OCI-LY7 (cell line): ENCODE measurements around the gene AJUBA. TPM values are rescaled to one million over a fixed set of nuclear protein-coding genes. Genes with fewer than 3 reads are reported as not detected.
A peak's percentile ranks its signal among the peaks of the same experiment; 100 is the strongest.

Source experiments
- BruUV-seq: library from RNA; stranded (reverse); fragments of 400-500 nt; replicated peaks from 2 replicates; lab custom pipeline; 2021; lab: Mats Ljungman, UMichigan
- CTCF ChIA-PET: fragments of 300-600 bp; sonication (Branson Sonifier 250); formaldehyde crosslinking; loops from one replicate; lab custom pipeline; 2022; ENCODE audit warnings: antibody characterized with exemption; ENCODE audit not compliant: unreplicated experiment; lab: Charles Lee
- POLR2A ChIA-PET: fragments of 300-600 bp; sonication (Branson Sonifier 250); formaldehyde crosslinking; loops from one replicate; lab custom pipeline; 2022; ENCODE audit warnings: antibody characterized with exemption; lab: Charles Lee
- DNase-seq: peaks from one replicate; pipeline ENCODE4 v3.0.0-alpha.2; 2015; ENCODE audit warnings: low spot score
- H2AFZ ChIP-seq: fragments of 200-600 bp; sonication (generic), shearing (Covaris generic); 2 replicates; pipeline ENCODE4 v1.6.1; 2014; ENCODE audit warnings: mild to moderate bottlenecking, antibody characterized with exemption, low read length, moderate library complexity
- H3K27ac ChIP-seq: fragments of 200-600 bp; sonication (generic); 2 replicates; pipeline ENCODE4 v1.5.1; 2014; ENCODE audit warnings: mixed run types, low read depth, mild to moderate bottlenecking, moderate library complexity, low read length, inconsistent platforms; ENCODE audit not compliant: poor library complexity, severe bottlenecking
- H3K36me3 ChIP-seq: fragments of 200-600 bp; sonication (generic); 2 replicates; pipeline ENCODE4 v1.6.1; 2014; ENCODE audit warnings: mild to moderate bottlenecking, antibody characterized with exemption, low read length, moderate library complexity, mixed read lengths; ENCODE audit not compliant: insufficient read depth
- H3K4me1 ChIP-seq: fragments of 200-600 bp; sonication (generic); 2 replicates; pipeline ENCODE4 v1.5.1; 2014; ENCODE audit warnings: mild to moderate bottlenecking, low read length; ENCODE audit not compliant: insufficient read depth, poor library complexity, severe bottlenecking
- H3K4me2 ChIP-seq: fragments of 200-600 bp; sonication (generic); 2 replicates; pipeline ENCODE4 v1.6.1; 2014; ENCODE audit warnings: mild to moderate bottlenecking, low read length
- H3K4me3 ChIP-seq: fragments of 200-600 bp; sonication (generic); 2 replicates; pipeline ENCODE4 v1.5.1; 2014; ENCODE audit warnings: mild to moderate bottlenecking, low read depth, low read length; ENCODE audit not compliant: poor library complexity, severe bottlenecking
- H3K79me2 ChIP-seq: fragments of 200-600 bp; sonication (generic); 2 replicates; pipeline ENCODE4 v1.6.1; 2016; ENCODE audit warnings: low read depth, mild to moderate bottlenecking, low read length, moderate library complexity, mixed read lengths; ENCODE audit not compliant: insufficient read depth
- H3K9me2 ChIP-seq: fragments of 200-600 bp; sonication (generic); 2 replicates; pipeline ENCODE4 v1.6.1; 2016; ENCODE audit warnings: mild to moderate bottlenecking, low read length, mixed read lengths; ENCODE audit not compliant: insufficient read depth
- H3K9me3 ChIP-seq: fragments of 200-600 bp; sonication (generic); 2 replicates; pipeline ENCODE4 v1.6.1; 2014; ENCODE audit warnings: mild to moderate bottlenecking, mixed run types, low read length, mixed read lengths
- H4K20me1 ChIP-seq: fragments of 200-600 bp; sonication (generic); 2 replicates; pipeline ENCODE4 v1.6.1; 2014; ENCODE audit warnings: mild to moderate bottlenecking, antibody characterized with exemption, low read length, moderate library complexity, mixed read lengths; ENCODE audit not compliant: insufficient read depth
- EZH2phosphoT487 ChIP-seq: fragments of 200-600 bp; sonication (generic); IDR thresholded peaks from 2 replicates; pipeline ENCODE4 v1.6.1; 2018; ENCODE audit warnings: low read depth, borderline replicate concordance, mild to moderate bottlenecking, mixed run types, antibody characterized with exemption, low read length, moderate library complexity, mixed read lengths
- intact Hi-C: fragments of 100-400 bp; cut with micrococcal nuclease; formaldehyde crosslinking; loops from one replicate; pipeline ENCODE4 v1.10.0; 2022; ENCODE audit not compliant: unreplicated experiment
- total RNA-seq, 2 experiments: library from RNA; depleted of rRNA in 1 of 2; stranded (reverse); fragments of >200 nt in 1 of 2; shearing (Covaris generic) in 1 of 2; gene quantifications; 2 replicates each; pipeline ENCODE4 v1.2.3, GENCODE V29; 2014 to 2022
- TF ChIP-seq, protein P1 (sequence below): fragments of 200-600 bp; sonication (generic); conservative IDR thresholded peaks from 2 replicates; pipeline ENCODE4 v1.5.1; 2014; ENCODE audit warnings: mild to moderate bottlenecking, antibody characterized with exemption, low read length, moderate library complexity, mixed read lengths

Gene AJUBA
- total RNA-seq, 2 experiments from 2014 or later = 0.22 to 0.88 TPM

- BruUV-seq = TSS peak; percentile 88
- ChIA-PET CTCF (interaction anchor here (0.6 to 1.8 kb wide), 5 partner anchors 15 to 52 kb away, joined by 4 to 8 read pairs (median 5); partner anchors contain the start of genes AJUBA and HAUS4), POLR2A (interaction anchor here (0.6 to 5.5 kb wide), 6 partner anchors 12 to 146 kb away, joined by 3 to 61 read pairs (median 8); partner anchors contain the start of genes HAUS4 and RBM23)
- peak overlapping the region; percentile 72 for H2AFZ ChIP-seq
- H3K27ac ChIP-seq = peak overlapping the region; percentile 63
- TF ChIP-seq, protein P1, sequence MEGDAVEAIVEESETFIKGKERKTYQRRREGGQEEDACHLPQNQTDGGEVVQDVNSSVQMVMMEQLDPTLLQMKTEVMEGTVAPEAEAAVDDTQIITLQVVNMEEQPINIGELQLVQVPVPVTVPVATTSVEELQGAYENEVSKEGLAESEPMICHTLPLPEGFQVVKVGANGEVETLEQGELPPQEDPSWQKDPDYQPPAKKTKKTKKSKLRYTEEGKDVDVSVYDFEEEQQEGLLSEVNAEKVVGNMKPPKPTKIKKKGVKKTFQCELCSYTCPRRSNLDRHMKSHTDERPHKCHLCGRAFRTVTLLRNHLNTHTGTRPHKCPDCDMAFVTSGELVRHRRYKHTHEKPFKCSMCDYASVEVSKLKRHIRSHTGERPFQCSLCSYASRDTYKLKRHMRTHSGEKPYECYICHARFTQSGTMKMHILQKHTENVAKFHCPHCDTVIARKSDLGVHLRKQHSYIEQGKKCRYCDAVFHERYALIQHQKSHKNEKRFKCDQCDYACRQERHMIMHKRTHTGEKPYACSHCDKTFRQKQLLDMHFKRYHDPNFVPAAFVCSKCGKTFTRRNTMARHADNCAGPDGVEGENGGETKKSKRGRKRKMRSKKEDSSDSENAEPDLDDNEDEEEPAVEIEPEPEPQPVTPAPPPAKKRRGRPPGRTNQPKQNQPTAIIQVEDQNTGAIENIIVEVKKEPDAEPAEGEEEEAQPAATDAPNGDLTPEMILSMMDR = no peak
- TF ChIP-seq EZH2phosphoT487 = no peak
- peak overlapping the region; percentile 97 for H3K4me2 ChIP-seq
- H3K9me2 ChIP-seq = no peaks in the 10 kb centered on the region
- H3K79me2 ChIP-seq = peaks cover 36% of the 10 kb centered on the region
- intact Hi-C loops = loop anchor here (1.0 to 2.0 kb wide), 3 partner anchors 26 to 77 kb away; no protein-coding TSS in a partner anchor
- no peak for DNase-seq
- H3K4me3 ChIP-seq = peak overlapping the region; percentile 91
- no peaks in the 10 kb centered on the region for H3K9me3 ChIP-seq
- H4K20me1 ChIP-seq = no peaks in the 10 kb centered on the region
- peaks cover 32% of the 10 kb centered on the region for H3K4me1 ChIP-seq
- H3K36me3 ChIP-seq = peaks cover 30% of the 10 kb centered on the region
Observed at GRCh38 chr14:22929961-22930364, 52.4 kb downstream of the AJUBA start.

DNA sequence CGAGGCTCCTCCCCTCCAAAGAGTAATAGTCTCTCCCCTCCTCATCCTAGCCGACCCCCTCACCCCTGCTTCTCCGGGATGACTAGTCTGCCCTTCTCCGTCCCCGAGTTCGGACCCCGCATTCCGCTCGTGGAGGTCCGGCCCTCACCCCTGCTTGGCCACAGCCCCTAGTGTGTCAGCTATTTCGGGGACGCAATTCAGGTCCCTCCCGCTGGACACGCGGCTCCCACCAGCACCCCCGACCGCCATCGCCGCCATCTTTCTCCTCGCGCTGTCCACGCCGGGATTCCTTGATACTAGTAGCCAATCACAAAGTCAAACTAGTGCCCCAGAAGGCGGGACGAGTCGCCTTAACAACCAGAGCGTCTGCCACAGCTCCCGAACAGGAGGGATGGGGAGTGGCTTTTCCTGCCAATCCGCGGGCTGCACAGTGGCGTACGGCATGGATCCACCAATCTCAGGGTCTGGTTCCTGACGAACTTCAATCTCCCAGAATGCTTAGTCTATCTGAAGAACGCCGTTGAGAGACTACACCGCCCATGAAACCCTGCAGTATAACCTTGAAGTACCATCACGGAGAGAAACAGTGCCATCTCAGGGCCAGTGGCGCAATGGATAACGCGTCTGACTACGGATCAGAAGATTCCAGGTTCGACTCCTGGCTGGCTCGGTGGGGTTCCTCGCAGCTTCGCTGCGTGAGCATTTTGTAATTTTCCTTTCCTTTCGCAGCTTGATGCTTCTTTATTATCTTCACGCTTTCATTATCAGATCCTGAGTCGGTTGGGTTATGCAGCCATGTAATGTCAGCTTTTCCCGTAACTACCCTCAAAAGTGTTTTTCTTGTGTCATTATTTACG lies 53.0 kb downstream of the AJUBA start, which contains the start of gene PRMT5:
Gene PRMT5 (minus strand): TSS at position 273 of the 857 bp plus-strand sequence. CDS start 15 bp downstream, at position 258.
- Histone ChIP-seq H3K27ac (peak within 1 kb of the TSS; percentile 70), H3K79me2 (peaks cover 36% of the 10 kb centered on the region), H4K20me1 (no peaks in the 10 kb centered on the region), H3K4me3 (peak within 1 kb of the TSS; percentile 91), H3K4me2 (peak within 1 kb of the TSS; percentile 97), H2AFZ (peak within 1 kb of the TSS; percentile 72), H3K4me1 (peaks cover 32% of the 10 kb centered on the region), H3K36me3 (peaks cover 36% of the 10 kb centered on the region), H3K9me3 (no peaks in the 10 kb centered on the region), H3K9me2 (no peaks in the 10 kb centered on the region)
- ChIA-PET CTCF (interaction anchor here (0.6 to 1.8 kb wide), 6 partner anchors 16 to 152 kb away, joined by 3 to 8 read pairs (median 4); partner anchors contain the start of genes AJUBA and HAUS4), POLR2A (interaction anchor here (0.6 to 5.5 kb wide), 7 partner anchors 12 to 1238 kb away, joined by 3 to 61 read pairs (median 7); partner anchors contain the start of genes HAUS4 and RBM23)
- intact Hi-C loops = loop anchor here (1.0 to 2.0 kb wide), 3 partner anchors 27 to 77 kb away; no protein-coding TSS in a partner anchor
- DNase-seq = peak; percentile 99
- TF ChIP-seq, protein P1 = no peak
- TF ChIP-seq EZH2phosphoT487 = no peak
- no TSS peak for BruUV-seq
